DMS153 treated with DMSO at 0.1 percent for 48 hours (cell line): ENCODE measurements around the gene CCDC187.
A peak's percentile ranks its signal among the peaks of the same experiment; 100 is the strongest.

Experiments
- DNase-seq: peaks from one replicate; lab custom pipeline; 2025; ENCODE audit not compliant: unreplicated experiment; lab: John Stamatoyannopoulos, UW

Gene CCDC187

GRCh38 chr9:136313111-136314055, 9.5 kb upstream of the CCDC187 start:
- DNase-seq = no peak

GRCh38 chr9:136312436-136312835, 8.5 kb upstream of the CCDC187 start:
- no peak for DNase-seq

- no peak for DNase-seq
Measured at GRCh38 chr9:136312009-136312375, 8.1 kb upstream of the CCDC187 start.

DNA sequence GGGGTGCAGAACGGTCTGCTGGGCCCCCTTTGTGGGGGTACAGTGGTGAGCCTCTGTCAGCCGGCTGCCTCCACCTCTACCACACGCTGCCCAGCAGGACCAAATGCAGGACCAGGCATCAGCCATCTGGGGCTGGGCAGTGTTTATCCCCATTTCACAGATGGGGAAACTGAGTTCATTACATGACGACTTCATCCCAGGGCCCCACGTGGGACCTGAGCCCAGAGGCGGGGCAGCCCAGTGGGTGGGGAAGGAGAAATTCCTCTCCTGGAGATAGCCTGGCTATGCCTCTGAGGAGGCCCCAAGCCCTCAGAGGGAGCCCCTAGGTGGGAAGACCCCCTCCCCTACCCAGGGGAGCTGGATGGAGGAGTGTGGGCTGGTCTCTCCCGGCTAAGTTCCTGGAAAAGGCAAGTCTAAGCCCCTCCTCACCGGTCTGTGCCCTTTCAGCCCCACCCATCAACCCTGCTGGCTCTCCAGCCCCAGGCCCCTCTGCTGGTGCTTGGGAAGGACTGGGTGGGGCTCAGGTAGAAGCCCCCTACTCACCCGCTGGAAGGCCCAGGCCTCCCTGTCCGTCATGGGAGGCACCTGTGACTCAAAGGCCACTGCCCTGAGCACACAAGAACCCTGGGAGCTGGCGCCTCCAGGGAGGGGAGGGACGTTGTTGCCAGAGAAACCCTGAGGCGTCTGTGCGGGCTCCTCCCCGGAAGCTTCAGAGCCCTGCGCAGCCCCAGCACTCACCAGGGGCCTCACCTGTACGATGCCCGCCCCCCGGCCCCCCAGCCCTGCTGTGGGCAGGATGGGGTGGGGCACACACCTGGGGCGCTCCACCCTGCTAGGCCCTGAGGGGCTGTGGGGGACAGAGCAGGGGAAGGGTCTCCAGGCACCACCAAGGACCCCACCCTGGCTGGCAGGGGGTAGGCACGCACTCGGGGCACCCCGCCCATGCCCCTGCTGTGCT, 7.4 kb upstream of the CCDC187 start:
- DNase-seq = peak; percentile 74

DNA sequence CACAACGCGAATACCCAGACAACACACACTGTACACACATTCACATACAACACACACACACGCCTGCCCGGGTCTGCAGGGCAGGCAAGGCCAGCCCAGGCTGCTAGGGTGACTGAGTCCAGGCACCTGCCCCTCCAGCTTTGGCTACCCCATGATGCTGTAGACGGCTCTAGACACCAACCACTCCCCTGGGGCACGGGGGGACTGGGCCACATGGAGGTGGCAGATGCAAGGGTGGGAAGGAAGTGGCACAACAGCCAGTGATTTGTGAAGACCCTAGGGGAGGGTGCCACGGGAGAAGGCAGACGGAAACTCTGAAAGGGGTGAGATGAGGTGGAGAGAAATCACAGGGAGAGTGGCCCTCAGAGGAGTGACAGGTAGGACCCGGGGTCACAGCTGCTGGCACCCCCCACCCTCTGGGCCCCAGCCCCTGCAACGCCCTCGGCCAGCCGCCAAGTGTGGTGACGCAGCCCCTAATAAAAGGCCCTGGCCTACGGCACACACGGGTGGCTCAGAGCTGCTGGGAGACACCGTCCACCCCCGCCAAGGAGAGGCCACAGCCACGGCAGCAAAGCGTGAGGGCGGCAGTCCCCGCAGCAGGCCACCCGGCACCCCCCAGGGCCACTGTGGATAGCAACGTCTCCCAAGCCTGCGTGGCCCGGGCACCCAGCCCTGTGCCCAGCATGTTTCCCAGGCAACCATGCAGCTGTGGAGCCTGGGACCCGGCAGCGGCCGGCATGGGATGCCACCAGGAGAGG, 6.6 kb upstream of the CCDC187 start:
- peak; percentile 38 for DNase-seq

DNA sequence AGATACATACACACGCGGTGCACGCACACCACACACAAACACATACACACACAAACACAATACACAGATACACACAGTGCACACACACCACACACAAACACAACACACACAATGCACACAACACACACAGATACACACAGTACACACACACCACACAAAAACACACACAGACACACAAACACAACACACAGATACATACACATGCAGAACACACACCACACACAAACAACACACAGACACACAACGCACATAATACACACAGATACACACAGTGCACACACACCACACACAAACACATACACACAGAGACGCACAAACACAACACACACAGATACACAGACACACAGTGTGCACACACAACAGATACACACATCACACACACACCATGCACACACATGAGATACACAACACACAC, 5.9 kb upstream of the CCDC187 start:
- no peak for DNase-seq

- DNase-seq = peak; percentile 69
Measured at GRCh38 chr9:136309101-136309801, 5.4 kb upstream of the CCDC187 start.

- DNase-seq = no peak
Measured at GRCh38 chr9:136308702-136309053, 4.8 kb upstream of the CCDC187 start.

GRCh38 chr9:136308006-136308701, 4.3 kb upstream of the CCDC187 start:
- no peak for DNase-seq

DNA sequence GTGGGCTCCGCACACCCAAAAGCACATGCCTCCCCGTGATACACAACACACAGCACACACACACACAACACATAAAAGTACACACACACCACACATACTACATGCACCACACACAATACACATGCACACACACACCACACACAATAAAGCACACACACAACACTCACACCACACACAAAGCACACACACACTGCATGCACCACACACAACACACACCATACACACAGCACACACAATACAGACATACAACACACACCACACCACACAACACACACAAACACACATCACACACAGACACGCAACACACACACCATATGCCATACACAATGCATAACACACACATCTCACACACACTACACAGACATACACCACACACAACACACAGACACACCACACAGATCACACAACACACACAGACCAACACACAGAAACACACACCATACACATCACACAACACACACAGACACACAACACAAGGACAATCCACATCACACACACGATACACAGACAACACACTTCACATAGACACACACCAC, 3.4 kb upstream of the CCDC187 start:
- no peak for DNase-seq

GRCh38 chr9:136306211-136307208, 2.6 kb upstream of the CCDC187 start:
- DNase-seq = peak; percentile 23

- DNase-seq = no peak
Measured at GRCh38 chr9:136305804-136306203, 1.9 kb upstream of the CCDC187 start.

- no peak for DNase-seq
Measured at GRCh38 chr9:136304981-136305380, 1.1 kb upstream of the CCDC187 start.

GRCh38 chr9:136304456-136304855, 562 bp upstream of the CCDC187 start:
- DNase-seq = no peak

- DNase-seq = no peak
Measured at GRCh38 chr9:136303066-136303824, 649 bp downstream of the CCDC187 start.

- DNase-seq = no peak
Measured at GRCh38 chr9:136302527-136302926, 1.4 kb downstream of the CCDC187 start.

GRCh38 chr9:136300866-136301265, 3.0 kb downstream of the CCDC187 start:
- DNase-seq = no peak
